Activated B cell treated with CpG ODN at 0.5 μM for 24 hours (primary cell): Measurements from ENCODE around the gene COMP. TPM values are rescaled to one million over a fixed set of nuclear protein-coding genes. Genes with fewer than 3 reads are reported as not detected.

Experiments
- ATAC-seq: fragments of 200-7000 bp; cut with Tn5 transposase; one replicate; pipeline ENCODE4 v1.10.0; 2021; ENCODE audit warnings: low read depth, mild to moderate bottlenecking, moderate library complexity
- CTCF ChIA-PET: fragments of 350-600 bp; sonication (Branson Sonifier 250); formaldehyde crosslinking; loops from one replicate; lab custom pipeline; 2021; ENCODE audit warnings: antibody characterized with exemption; lab: Charles Lee
- POLR2A ChIA-PET: fragments of 350-600 bp; sonication (Branson Sonifier 250); formaldehyde crosslinking; loops from one replicate; lab custom pipeline; 2021; ENCODE audit warnings: antibody characterized with exemption; lab: Charles Lee
- DNase-seq: peaks from one replicate; pipeline ENCODE4 v3.0.0; 2022
- H3K27ac Mint-ChIP-seq: one replicate; pipeline ENCODE4 v1.8.0; 2020; ENCODE audit warnings: mixed read lengths
- H3K27me3 Mint-ChIP-seq: one replicate; pipeline ENCODE4 v1.8.0; 2021; ENCODE audit warnings: mixed read lengths
- H3K36me3 Mint-ChIP-seq: one replicate; pipeline ENCODE4 v1.8.0; 2021; ENCODE audit warnings: low read depth, mixed read lengths
- H3K4me1 Mint-ChIP-seq: one replicate; pipeline ENCODE4 v1.8.0; 2021; ENCODE audit warnings: mixed read lengths
- H3K4me3 Mint-ChIP-seq: one replicate; pipeline ENCODE4 v1.8.0; 2020; ENCODE audit warnings: mild to moderate bottlenecking, mixed read lengths
- H3K9me3 Mint-ChIP-seq: one replicate; pipeline ENCODE4 v1.8.0; 2020; ENCODE audit warnings: mixed read lengths
- intact Hi-C: fragments of 100-400 bp; cut with micrococcal nuclease; formaldehyde crosslinking; loops from one replicate; pipeline ENCODE4 v1.15.1; 2024
- total RNA-seq: library from RNA; stranded (reverse); gene quantifications from 2 replicates; pipeline ENCODE4 v1.2.3, GENCODE V29; 2022
- TF ChIP-seq, protein P1 (sequence below): fragments of 200-600 bp; IDR thresholded peaks from one replicate; pipeline ENCODE4 v1.8.0; 2022; ENCODE audit warnings: antibody characterized with exemption, mild to moderate bottlenecking

The COMP gene
- total RNA-seq, 1 donor from 2014 or later, result 0.16 TPM

DNA sequence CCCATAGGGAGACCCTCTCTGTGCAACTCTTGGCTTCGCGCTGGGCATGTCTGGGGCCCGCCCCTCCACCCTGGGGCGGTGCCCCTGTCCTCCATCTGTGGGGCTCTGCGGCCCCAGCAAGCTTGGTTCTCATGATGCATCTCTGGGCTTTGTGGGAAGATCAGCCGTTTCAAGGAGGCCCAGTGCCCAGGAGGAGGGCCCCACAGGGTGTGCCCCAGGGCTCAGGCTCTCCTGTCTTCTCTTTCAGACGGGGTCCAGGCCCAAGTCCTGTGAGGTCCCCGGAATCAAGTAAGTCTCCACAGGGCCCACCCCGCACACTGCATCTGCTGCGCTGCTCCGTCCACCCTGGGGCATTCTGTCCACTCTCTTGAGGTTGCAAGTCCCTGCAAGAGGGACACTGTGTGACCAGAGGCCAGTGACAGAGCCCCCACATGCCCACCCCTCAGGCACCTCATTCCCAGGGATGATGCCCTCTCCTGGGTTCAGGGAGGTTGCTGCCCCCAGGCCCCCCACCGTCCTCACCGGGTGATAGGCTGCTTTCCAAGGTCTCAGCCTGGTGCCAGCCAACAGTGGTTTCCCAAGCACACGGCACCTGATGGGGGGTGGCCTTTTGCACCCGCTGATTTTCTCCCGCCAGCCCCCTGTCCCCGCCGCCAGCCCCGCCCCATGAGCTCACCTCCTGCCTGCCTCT, 31.7 kb downstream of the COMP start:
- Mint-ChIP-seq H3K27me3 (no peaks in the 10 kb centered on the region), H3K36me3 (peaks cover 6% of the 10 kb centered on the region), H3K4me3 (no peak overlapping the region), H3K27ac (no peak overlapping the region), H3K4me1 (peaks cover 4% of the 10 kb centered on the region), H3K9me3 (no peaks in the 10 kb centered on the region)
- intact Hi-C loops, result no loop called here
- ChIA-PET CTCF (no interaction called here), POLR2A (interaction anchor here (0.6 kb wide), 1 partner anchor 953 kb away, joined by 5 read pairs; no protein-coding TSS in a partner anchor)
- DNase-seq, result no peak
- TF ChIP-seq, protein P1, sequence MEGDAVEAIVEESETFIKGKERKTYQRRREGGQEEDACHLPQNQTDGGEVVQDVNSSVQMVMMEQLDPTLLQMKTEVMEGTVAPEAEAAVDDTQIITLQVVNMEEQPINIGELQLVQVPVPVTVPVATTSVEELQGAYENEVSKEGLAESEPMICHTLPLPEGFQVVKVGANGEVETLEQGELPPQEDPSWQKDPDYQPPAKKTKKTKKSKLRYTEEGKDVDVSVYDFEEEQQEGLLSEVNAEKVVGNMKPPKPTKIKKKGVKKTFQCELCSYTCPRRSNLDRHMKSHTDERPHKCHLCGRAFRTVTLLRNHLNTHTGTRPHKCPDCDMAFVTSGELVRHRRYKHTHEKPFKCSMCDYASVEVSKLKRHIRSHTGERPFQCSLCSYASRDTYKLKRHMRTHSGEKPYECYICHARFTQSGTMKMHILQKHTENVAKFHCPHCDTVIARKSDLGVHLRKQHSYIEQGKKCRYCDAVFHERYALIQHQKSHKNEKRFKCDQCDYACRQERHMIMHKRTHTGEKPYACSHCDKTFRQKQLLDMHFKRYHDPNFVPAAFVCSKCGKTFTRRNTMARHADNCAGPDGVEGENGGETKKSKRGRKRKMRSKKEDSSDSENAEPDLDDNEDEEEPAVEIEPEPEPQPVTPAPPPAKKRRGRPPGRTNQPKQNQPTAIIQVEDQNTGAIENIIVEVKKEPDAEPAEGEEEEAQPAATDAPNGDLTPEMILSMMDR, result no peak
- no peak for ATAC-seq

DNA sequence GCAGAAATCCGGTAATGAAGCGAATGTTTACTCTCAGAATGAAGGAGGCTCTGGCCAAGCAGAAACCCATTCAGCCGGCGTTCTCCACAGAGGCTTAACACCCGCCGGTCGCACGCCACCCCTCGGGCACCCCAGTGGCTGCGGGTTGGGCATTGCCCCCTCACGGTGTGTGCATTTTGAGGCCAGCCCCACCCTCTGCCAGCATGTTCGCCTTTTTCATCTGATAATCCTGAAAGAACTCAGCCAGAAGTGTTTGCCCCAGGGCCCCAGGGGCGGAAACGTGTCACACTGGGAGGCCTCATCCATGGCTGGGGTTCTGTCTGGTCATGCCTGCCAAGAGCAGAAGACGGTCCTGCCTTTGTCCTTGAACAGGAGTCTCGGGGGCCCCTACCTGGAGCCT, 34.2 kb downstream of the COMP start:
- intact Hi-C loops, result no loop called here
- Mint-ChIP-seq H3K9me3 (no peaks in the 10 kb centered on the region), H3K36me3 (peaks cover 20% of the 10 kb centered on the region), H3K27ac (no peak overlapping the region), H3K4me3 (no peak overlapping the region), H3K27me3 (no peaks in the 10 kb centered on the region), H3K4me1 (no peaks in the 10 kb centered on the region)
- ChIA-PET CTCF (no interaction called here), POLR2A (no interaction called here)
- DNase-seq (no peak), ATAC-seq (no peak)
- TF ChIP-seq, protein P1, result no peak

DNA sequence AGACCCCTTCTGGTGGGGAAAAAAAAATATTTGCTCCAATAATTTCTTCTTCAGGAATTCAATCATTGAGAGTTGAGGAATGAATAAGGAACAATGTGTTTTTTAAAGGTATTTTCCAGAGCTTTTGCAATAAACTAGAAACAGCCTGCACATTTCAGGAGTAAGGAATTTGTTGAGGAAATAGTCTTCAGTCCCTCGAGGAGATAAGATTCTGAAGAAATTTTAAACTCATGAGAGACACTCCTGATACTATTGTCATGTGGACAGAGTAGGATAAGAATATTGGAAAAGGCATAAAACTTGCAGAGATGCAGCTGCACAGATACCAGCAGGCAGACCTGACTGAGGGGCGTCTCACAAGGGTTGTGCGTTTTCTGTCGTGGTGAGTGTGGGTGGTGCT, 36.6 kb downstream of the COMP start:
- Mint-ChIP-seq H3K27ac (no peak overlapping the region), H3K36me3 (peaks cover 35% of the 10 kb centered on the region), H3K27me3 (no peaks in the 10 kb centered on the region), H3K4me1 (no peaks in the 10 kb centered on the region), H3K4me3 (no peak overlapping the region), H3K9me3 (no peaks in the 10 kb centered on the region)
- ChIA-PET CTCF (no interaction called here), POLR2A (no interaction called here)
- ATAC-seq, result no peak
- intact Hi-C loops, result no loop called here
- TF ChIP-seq, protein P1, result no peak
- DNase-seq, result no peak

DNA sequence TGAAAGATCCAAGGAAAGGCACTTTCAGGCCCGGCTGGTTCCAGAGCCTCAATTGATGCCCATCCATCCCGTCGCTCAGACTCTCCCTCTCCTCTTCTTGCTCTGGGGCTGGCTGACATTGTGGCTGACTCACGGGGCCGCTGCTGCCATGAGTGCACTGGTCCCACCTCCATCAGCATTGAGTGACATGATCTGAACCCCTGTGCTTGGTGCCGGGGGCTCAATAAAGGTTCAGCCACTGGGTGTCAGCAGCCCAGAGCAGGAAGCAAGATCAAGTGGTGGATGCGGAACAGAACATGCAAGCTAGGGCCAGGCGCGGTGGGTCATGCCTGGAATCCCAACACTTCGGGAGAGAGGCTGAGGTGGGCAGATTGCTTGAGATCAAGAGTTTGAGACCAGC, 39.5 kb downstream of the COMP start:
- Mint-ChIP-seq H3K36me3 (peaks cover 34% of the 10 kb centered on the region), H3K9me3 (no peaks in the 10 kb centered on the region), H3K4me3 (no peak overlapping the region), H3K4me1 (no peaks in the 10 kb centered on the region), H3K27me3 (no peaks in the 10 kb centered on the region), H3K27ac (no peak overlapping the region)
- ATAC-seq (no peak), DNase-seq (no peak)
- TF ChIP-seq, protein P1, result no peak
- ChIA-PET POLR2A (no interaction called here), CTCF (no interaction called here)
- intact Hi-C loops, result no loop called here

DNA sequence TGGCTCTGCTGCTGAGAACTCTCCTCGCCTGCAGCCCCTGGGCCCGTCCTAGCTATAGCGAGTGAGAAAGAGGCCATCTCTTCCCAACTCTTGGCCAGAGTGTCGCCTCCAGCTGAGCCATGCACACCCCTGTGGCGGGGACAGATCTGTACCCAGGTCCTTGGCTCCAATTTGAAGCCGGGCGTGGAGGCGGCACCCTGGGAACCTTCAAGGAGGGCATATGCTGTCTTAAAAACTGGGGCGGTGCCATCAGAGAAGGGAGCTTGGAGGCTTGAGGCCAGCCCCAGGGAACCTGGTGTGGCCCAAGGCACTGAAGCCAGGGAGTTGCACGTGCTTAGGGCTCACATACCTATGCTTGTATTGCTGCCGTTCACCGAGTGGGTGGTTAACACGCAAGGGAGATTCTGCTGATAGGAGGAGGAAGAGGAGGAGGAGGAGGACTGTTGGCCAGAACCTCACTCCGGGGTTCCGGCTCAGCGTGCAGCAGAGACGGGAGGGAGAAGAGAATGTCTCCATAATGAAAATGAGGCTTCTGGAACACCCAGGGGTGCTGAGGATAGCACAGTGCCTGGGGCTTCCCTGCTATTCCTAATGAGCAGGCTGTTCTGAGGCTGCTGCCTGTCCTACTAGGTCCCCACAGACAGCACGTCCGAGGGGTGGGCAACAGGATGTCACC, 40.7 kb downstream of the COMP start:
- TF ChIP-seq, protein P1, result no peak
- H3K9me3 Mint-ChIP-seq, result no peaks in the 10 kb centered on the region

More for the DNA sequence above, 40.7 kb downstream of the COMP start:
- Mint-ChIP-seq H3K36me3 (peaks cover 31% of the 10 kb centered on the region), H3K4me3 (no peak overlapping the region), H3K4me1 (no peaks in the 10 kb centered on the region), H3K27me3 (no peaks in the 10 kb centered on the region), H3K27ac (no peak overlapping the region)
- ATAC-seq (no peak), DNase-seq (no peak)
- POLR2A ChIA-PET, result no interaction called here
- intact Hi-C loops, result no loop called here
- CTCF ChIA-PET, result interaction anchor here (0.6 kb wide), 1 partner anchor 173 kb away, joined by 4 read pairs; no protein-coding TSS in a partner anchor
